SK-N-SH (cell line): ENCODE measurements around the gene ZNF444. TPM values are rescaled to one million over a fixed set of nuclear protein-coding genes. Genes with fewer than 3 reads are reported as not detected.

Experiments used
- CTCF ChIA-PET: fragments of 300-600, 350-600 bp; formaldehyde crosslinking; extraction: SDS; loops from one replicate; lab custom pipeline; 2021; lab: Yijun Ruan, JAX
- POLR2A ChIA-PET: fragments of 350-600 bp; sonication (Branson Sonifier 250); formaldehyde crosslinking; extraction: SDS; loops from one replicate; lab custom pipeline; 2020; ENCODE audit warnings: antibody characterized with exemption, inconsistent platforms; lab: Yijun Ruan, JAX
- DNase-seq: peaks from one replicate; pipeline ENCODE4 v3.0.0; 2012
- H2AFZ ChIP-seq: fragments of 200-600 bp; sonication (generic); 2 replicates; pipeline ENCODE4 v1.8.1; 2016; ENCODE audit warnings: antibody characterized with exemption, mild to moderate bottlenecking, low read depth
- H3F3A ChIP-seq: fragments of 200-600 bp; sonication (generic); replicated peaks from 2 replicates; pipeline ENCODE3; 2016; ENCODE audit warnings: antibody characterized with exemption, mild to moderate bottlenecking; ENCODE audit not compliant: insufficient read depth
- H3K27ac ChIP-seq, 2 experiments: fragments of 200-500 bp in 1 of 2; fragments of 200-600 bp in 1 of 2; sonication (Bioruptor generic) in 1 of 2; sonication (generic), shearing (Covaris generic) in 1 of 2; 2 replicates each; pipeline versions ENCODE4 v1.5.1 to v1.6.1; 2014 to 2016; ENCODE audit warnings: low read depth in 2 of 2, inconsistent platforms in 1 of 2, low read length in 1 of 2, mild to moderate bottlenecking in 1 of 2, mixed read lengths in 1 of 2
- H3K27me3 ChIP-seq: fragments of 200-600 bp; sonication (generic), shearing (Covaris generic); 2 replicates; pipeline ENCODE4 v1.6.1; 2016; ENCODE audit warnings: mixed run types; ENCODE audit not compliant: insufficient read depth
- H3K36me3 ChIP-seq, 2 experiments: fragments of 200-500 bp in 1 of 2; fragments of 200-600 bp in 1 of 2; sonication (Bioruptor generic) in 1 of 2; sonication (generic) in 1 of 2; replicated peaks in 1 of 2; 2 replicates each; pipeline versions ENCODE3 to v1.5.1; 2014 to 2016; ENCODE audit warnings: low read length in 1 of 2, mild to moderate bottlenecking in 1 of 2; ENCODE audit not compliant: insufficient read depth in 2 of 2, control insufficient read depth in 1 of 2
- H3K4me1 ChIP-seq, 2 experiments: fragments of 200-500 bp in 1 of 2; fragments of 200-600 bp in 1 of 2; sonication (Bioruptor generic) in 1 of 2; sonication (generic), shearing (Covaris generic) in 1 of 2; 2 replicates each; pipeline versions ENCODE4 v1.5.1 to v1.6.1; 2014 to 2016; ENCODE audit warnings: low read depth in 1 of 2, low read length in 1 of 2, mixed run types in 1 of 2; ENCODE audit not compliant: insufficient read depth in 2 of 2, control insufficient read depth in 1 of 2
- H3K4me2 ChIP-seq: fragments of 200-600 bp; sonication (generic), shearing (Covaris generic); 2 replicates; pipeline ENCODE4 v1.6.1; 2017; ENCODE audit warnings: mixed run types
- H3K4me3 ChIP-seq, 2 experiments: fragments of 200-500 bp in 1 of 2; fragments of 200-600 bp in 1 of 2; sonication (Bioruptor generic) in 1 of 2; sonication (generic), shearing (Covaris generic) in 1 of 2; 2 replicates each; pipeline versions ENCODE4 v1.5.1 to v1.8.1; 2014 to 2016; ENCODE audit warnings: low read depth in 2 of 2, inconsistent platforms in 1 of 2, low read length in 1 of 2, mild to moderate bottlenecking in 1 of 2, mixed read lengths in 1 of 2, moderate library complexity in 1 of 2
- H3K79me2 ChIP-seq: fragments of 200-600 bp; sonication (generic); 2 replicates; pipeline ENCODE4 v1.8.1; 2017; ENCODE audit warnings: mild to moderate bottlenecking; ENCODE audit not compliant: insufficient read depth
- H3K9ac ChIP-seq: fragments of 200-600 bp; sonication (generic); 2 replicates; pipeline ENCODE4 v1.6.1; 2017; ENCODE audit warnings: mixed run types
- H3K9me2 ChIP-seq: fragments of 200-600 bp; sonication (generic); 2 replicates; pipeline ENCODE4 v1.6.1; 2017; ENCODE audit warnings: mixed run types
- H3K9me3 ChIP-seq: fragments of 200-600 bp; sonication (generic); 2 replicates; pipeline ENCODE4 v1.6.1; 2017; ENCODE audit warnings: mixed run types, mild to moderate bottlenecking, moderate library complexity
- H4K20me1 ChIP-seq: fragments of 200-600 bp; sonication (generic); 2 replicates; pipeline ENCODE4 v1.6.1; 2017; ENCODE audit warnings: mild to moderate bottlenecking, mixed run types; ENCODE audit not compliant: insufficient read depth
- CHD2 ChIP-seq: fragments of 150-350 bp; IDR thresholded peaks from 2 replicates; pipeline ENCODE4 v1.6.1; 2018; ENCODE audit warnings: low read length; ENCODE audit not compliant: partially characterized antibody
- CTCF ChIP-seq: fragments of 200-600 bp; sonication (generic); IDR thresholded peaks from 2 replicates; pipeline ENCODE4 v1.6.1; 2017; ENCODE audit warnings: antibody characterized with exemption, mild to moderate bottlenecking, moderate library complexity
- ELF1 ChIP-seq: IDR thresholded peaks from 2 replicates; pipeline ENCODE4 v1.4.0; 2012
- FOXJ3 ChIP-seq: sonication (generic); formaldehyde crosslinking; IDR thresholded peaks from 2 replicates; pipeline ENCODE4 v1.5.1; 2020; ENCODE audit warnings: mild to moderate bottlenecking, missing genetic modification reagents
- GABPA ChIP-seq: IDR thresholded peaks from 2 replicates; pipeline ENCODE4 v1.4.0; 2012; ENCODE audit warnings: low read depth, mild to moderate bottlenecking
- JUND ChIP-seq: IDR thresholded peaks from 2 replicates; pipeline ENCODE4 v1.4.0; 2012
- NFIC ChIP-seq: IDR thresholded peaks from 2 replicates; pipeline ENCODE4 v1.4.0; 2012; ENCODE audit warnings: borderline replicate concordance
- POLR2AphosphoS5 ChIP-seq: IDR thresholded peaks from 2 replicates; pipeline ENCODE4 v1.6.1; 2012; ENCODE audit warnings: low read depth, low read length
- REST ChIP-seq: IDR thresholded peaks from 2 replicates; pipeline ENCODE4 v1.6.1; 2012; ENCODE audit warnings: mild to moderate bottlenecking, low read depth, low read length, moderate library complexity
- TAF1 ChIP-seq: IDR thresholded peaks from 2 replicates; pipeline ENCODE4 v1.6.1; 2012; ENCODE audit warnings: low read depth, mild to moderate bottlenecking, low read length, moderate library complexity, borderline replicate concordance
- USF2 ChIP-seq: fragments of 150-350 bp; IDR thresholded peaks from 2 replicates; pipeline ENCODE4 v1.6.1; 2017; ENCODE audit warnings: antibody characterized with exemption, low read length, low read depth, borderline replicate concordance
- YY1 ChIP-seq: IDR thresholded peaks from 2 replicates; pipeline ENCODE4 v1.4.0; 2012; ENCODE audit warnings: low read depth, mild to moderate bottlenecking
- ZBTB33 ChIP-seq: IDR thresholded peaks from 2 replicates; pipeline ENCODE4 v1.4.0; 2012; ENCODE audit warnings: low read depth, borderline replicate concordance
- WGBS: methylation state at CpG from one replicate; pipeline ENCODE4 v1.1.6; 2017; ENCODE audit warnings: low lambda C conversion rate; 5-methylcytosine and 5-hydroxymethylcytosine counted together
- polyA plus RNA-seq, 3 experiments: library from polyadenylated mRNA; depleted of rRNA; stranded (reverse); fragments of >200 nt; gene quantifications; 2 replicates each; pipeline ENCODE4 v1.2.3, GENCODE V29; 2012

Gene ZNF444
- polyA plus RNA-seq, 1 of the 3 experiments (the other 2 are of a cell fraction), result 23.2 TPM

GRCh38 chr19:56125806-56126590 lies 15.1 kb upstream of the ZNF444 start:
- Histone ChIP-seq H3K27me3 (no peaks in the 10 kb centered on the region), H3F3A (peaks cover 6% of the 10 kb centered on the region), H3K9me2 (no peaks in the 10 kb centered on the region), H3K36me3 (no peaks in the 10 kb centered on the region), H3K27ac (no peak overlapping the region), H2AFZ (no peak overlapping the region), H3K9me3 (no peaks in the 10 kb centered on the region), H3K4me1 (peaks cover 0 to 5% of the 10 kb centered on the region in 2 experiments; a peak in 1 of 4 replicates), H3K79me2 (no peaks in the 10 kb centered on the region), H3K4me2 (no peak overlapping the region), H3K4me3 (no peak overlapping the region), H3K9ac (no peak overlapping the region), H4K20me1 (no peaks in the 10 kb centered on the region)
- TF ChIP-seq ELF1 (no peak), GABPA (no peak), CTCF (no peak), FOXJ3 (CRISPR knock-in tag) (no peak), JUND (no peak), YY1 (no peak), POLR2AphosphoS5 (no peak), NFIC (no peak)
- ChIA-PET CTCF (no interaction called here), POLR2A (no interaction called here)
- WGBS, result 87% methylated on average over 16 of the region's 16 CpGs
- no peak for DNase-seq

GRCh38 chr19:56126983-56127780 lies 13.9 kb upstream of the ZNF444 start:
- no peak overlapping the region for H3K9ac ChIP-seq
- H4K20me1 ChIP-seq, result no peaks in the 10 kb centered on the region
- POLR2A ChIA-PET, result no interaction called here
- no peaks in the 10 kb centered on the region for H3K79me2 ChIP-seq
- no peaks in the 10 kb centered on the region for H3K27me3 ChIP-seq
- H3K4me3 ChIP-seq, result no peak overlapping the region
- H3K9me3 ChIP-seq, result no peaks in the 10 kb centered on the region
- DNase-seq, result no peak
- no peaks in the 10 kb centered on the region for H3K4me1 ChIP-seq
- CTCF ChIA-PET, result no interaction called here
- peaks cover 1% of the 10 kb centered on the region for H3F3A ChIP-seq
- H3K9me2 ChIP-seq, result no peaks in the 10 kb centered on the region
- 88% methylated on average over 17 of the region's 19 CpGs for WGBS
- H3K4me2 ChIP-seq, result no peak overlapping the region
- no peaks in the 10 kb centered on the region for H3K36me3 ChIP-seq
- no peak overlapping the region for H2AFZ ChIP-seq
- no peak overlapping the region for H3K27ac ChIP-seq
- TF ChIP-seq REST, result no peak
- TF ChIP-seq NFIC, result no peak
- no peak for TF ChIP-seq CHD2
- TF ChIP-seq POLR2AphosphoS5, result no peak
- no peak for TF ChIP-seq USF2
- no peak for TF ChIP-seq ZBTB33
- no peak for TF ChIP-seq CTCF
- no peak for TF ChIP-seq TAF1
